C4-2B (cell line): ENCODE data around the gene SORCS2.

Source experiments
- CTCF ChIP-seq: fragments of 450-650 bp; conservative IDR thresholded peaks from 2 replicates; pipeline ENCODE4 v1.5.1; 2017; ENCODE audit warnings: mild to moderate bottlenecking
- ZFX ChIP-seq: fragments of 450-650 bp; IDR thresholded peaks from 2 replicates; pipeline ENCODE4 v1.6.1; 2017

- TF ChIP-seq CTCF: no peak
- TF ChIP-seq ZFX: no peak
Observed at GRCh38 chr4:7536876-7537275, 344.5 kb downstream of the SORCS2 start.
